Adrenal gland (tissue), 12 donors: ENCODE measurements around the gene KIFBP. TPM values are rescaled to one million over a fixed set of nuclear protein-coding genes. Genes with fewer than 3 reads are reported as not detected.

Source experiments
- DNase-seq, 7 donors: peaks; one replicate each; pipeline ENCODE4 v3.0.0-alpha.2; 2019 to 2020
- H3K27ac ChIP-seq, 5 donors: fragments of 200-600 bp; sonication (generic) in 4 of 5; 1 replicate in 3 of 5; 2 replicates in 2 of 5; pipeline versions ENCODE4 v1.5.1 to v1.8.0; 2016 to 2020; ENCODE audit warnings: mild to moderate bottlenecking in 1 of 5
- H3K27me3 ChIP-seq: fragments of 200-600 bp; 2 replicates; pipeline ENCODE4 v1.8.0; 2021
- H3K36me3 ChIP-seq, 2 donors: fragments of 200-600 bp; replicated peaks in 1 of 2; 1 replicate in 1 of 2; 2 replicates in 1 of 2; pipeline versions ENCODE4 v1.5.1 to v1.8.0; 2018 to 2022
- H3K4me1 ChIP-seq, 2 donors: fragments of 200-600 bp; replicated peaks in 1 of 2; 1 replicate in 1 of 2; 2 replicates in 1 of 2; pipeline versions ENCODE4 v1.5.1 to v1.8.0; 2018 to 2021
- H3K4me3 ChIP-seq, 4 donors: fragments of 200-600 bp; sonication (generic) in 3 of 4; one replicate each; pipeline ENCODE4 v1.5.1; 2016 to 2018
- H3K9me3 ChIP-seq, 3 donors: fragments of 200-600 bp; sonication (generic) in 1 of 3; replicated peaks in 1 of 3; 1 replicate in 2 of 3; 2 replicates in 1 of 3; pipeline versions ENCODE4 v1.5.1 to v1.8.0; 2016 to 2021
- CTCF ChIP-seq, 6 experiments: fragments of 450-650 bp in 4 of 6; fragments of 200-600 bp in 2 of 6; sonication (generic) in 1 of 6; IDR thresholded peaks; 1 replicate in 5 of 6; 2 replicates in 1 of 6; pipeline versions ENCODE4 v1.5.1 to v1.8.0; 2016 to 2021; ENCODE audit warnings: antibody characterized with exemption in 6 of 6, mild to moderate bottlenecking in 2 of 6, moderate library complexity in 1 of 6
- POLR2A ChIP-seq, 2 donors: fragments of 450-650 bp; IDR thresholded peaks; one replicate each; pipeline ENCODE4 v1.6.1; 2017; ENCODE audit warnings: antibody characterized with exemption in 2 of 2, mild to moderate bottlenecking in 2 of 2, moderate library complexity in 1 of 2
- WGBS, 4 donors: extraction: QIAGEN DNeasy Blood & Tissue Kit in 2 of 4; methylation state at CpG; one replicate each; pipeline versions ENCODE4 v1.1.5 to v1.1.7; 2013 to 2017; 5-methylcytosine and 5-hydroxymethylcytosine counted together
- intact Hi-C, 2 donors: fragments of 100-400 bp; cut with DNase I; formaldehyde crosslinking; loops; one replicate each; pipeline versions ENCODE4 v1.14.1 to v1.15.0; 2022 to 2023
- polyA plus RNA-seq, 3 donors: library from polyadenylated mRNA; stranded (reverse); fragments of 200-250 nt in 2 of 3; fragments of 350-450 nt in 1 of 3; fragmentation: Illumina TruSeq in 1 of 3; extraction: RNeasy Lipid Tissue Mini Kit (QIAGEN cat#74804) in 1 of 3; gene quantifications; one replicate each; pipeline ENCODE4 v1.2.3, GENCODE V29; 2013 to 2014
- total RNA-seq, 9 donors: library from RNA; depleted of rRNA in 4 of 9; stranded (reverse); fragments of >200 nt in 4 of 9; fragments of 120-200 nt in 1 of 9; fragmentation: NEBNext Ultra II Directional in 1 of 9; extraction: Animal tissue kit (Norgen Biotek cat#: 25700) in 1 of 9; gene quantifications; one replicate each; pipeline versions ENCODE4 v1.1.0 to v1.2.4, GENCODE V29; 2013 to 2023
- donor health status: healthy with polysubstance abuse.
- donor health status: Bipolar disorder and iron deficiency.
- donor health status: DM: yes; HTN: yes; CAD: no.
- donor health status: DM: no; HTN: no; CAD: no.
- donor health status: DM: no; HTN: no; CAD: no.
- donor health status: DM: yes; HTN: yes; CAD: no.

The KIFBP gene
- total and polyA plus RNA-seq, 12 donors = 15.1 to 76.2 (median 41.0) TPM

DNA sequence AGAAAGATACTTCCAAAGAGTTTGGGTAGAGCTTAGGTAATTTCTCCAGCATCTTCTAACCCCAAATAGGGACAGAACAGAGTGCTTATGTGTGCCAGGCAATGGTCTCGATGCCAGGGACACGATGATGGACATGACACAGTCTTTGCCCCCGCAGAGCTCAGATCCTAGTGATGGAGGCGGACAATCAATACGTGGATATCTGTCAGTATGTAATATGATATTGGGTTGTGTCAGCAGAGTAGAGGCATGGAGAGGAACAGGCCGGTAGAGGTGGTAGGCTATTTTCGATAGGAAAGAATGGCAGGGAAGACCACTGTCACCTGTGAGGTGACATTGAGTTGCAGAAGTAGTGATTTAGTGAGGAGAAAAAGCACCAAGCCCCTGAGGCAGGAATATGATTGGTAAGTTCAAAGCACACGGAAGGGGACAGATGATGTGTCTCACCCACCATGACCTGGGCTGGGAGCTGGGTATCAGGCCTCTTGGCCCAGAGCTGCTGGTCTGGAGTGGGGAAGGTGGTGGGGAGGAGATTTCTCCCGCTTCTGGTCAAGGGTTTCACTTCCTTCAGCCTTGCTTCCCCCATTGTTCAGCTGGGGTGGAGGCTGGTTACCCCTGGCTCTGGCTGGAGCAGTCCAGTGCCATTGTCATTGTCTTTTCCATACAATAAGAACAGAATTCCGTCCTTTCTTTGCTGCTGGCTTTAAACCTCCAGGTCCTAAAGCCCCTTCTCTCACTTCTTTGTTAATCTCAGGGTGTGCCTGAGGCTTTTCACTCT is 63.3 kb downstream of the KIFBP start:
- intact Hi-C loops = no loop called here
- H3K9me3 ChIP-seq = no peaks in the 10 kb centered on the region
- WGBS, 4 donors = 72 to 76% (median 76%) methylated on average over 10 of the region's 10 CpGs
- H3K27ac ChIP-seq = peak overlapping the region in 3 of 5 donors; percentile 17 to 86 (median 58)
- TF ChIP-seq POLR2A (IDR thresholded peaks at IDR 0.05) = no peak
- no peak for TF ChIP-seq CTCF (IDR thresholded peaks at IDR 0.05)
- no peak overlapping the region for H3K4me3 ChIP-seq
- H3K27me3 ChIP-seq = no peaks in the 10 kb centered on the region
- H3K4me1 ChIP-seq = peaks cover 4 to 9% of the 10 kb centered on the region in 2 donors
- peak in 1 of 7 donors; percentile 37 for DNase-seq
- no peaks in the 10 kb centered on the region for H3K36me3 ChIP-seq

- Histone ChIP-seq H3K9me3 (no peaks in the 10 kb centered on the region), H3K27ac (peak overlapping the region in 2 of 5 donors; percentile 41 to 86), H3K36me3 (no peaks in the 10 kb centered on the region), H3K4me3 (no peak overlapping the region), H3K27me3 (no peaks in the 10 kb centered on the region), H3K4me1 (peaks cover 7 to 9% of the 10 kb centered on the region in 2 donors)
- WGBS, 4 donors = 75 to 80% (median 77%) methylated on average over 6 of the region's 6 CpGs
- DNase-seq = no peak
- no peak for TF ChIP-seq CTCF (IDR thresholded peaks at IDR 0.05)
- no peak for TF ChIP-seq POLR2A (IDR thresholded peaks at IDR 0.05)
- intact Hi-C loops = no loop called here
Measured at GRCh38 chr10:69052736-69053135, 64.1 kb downstream of the KIFBP start.

DNA sequence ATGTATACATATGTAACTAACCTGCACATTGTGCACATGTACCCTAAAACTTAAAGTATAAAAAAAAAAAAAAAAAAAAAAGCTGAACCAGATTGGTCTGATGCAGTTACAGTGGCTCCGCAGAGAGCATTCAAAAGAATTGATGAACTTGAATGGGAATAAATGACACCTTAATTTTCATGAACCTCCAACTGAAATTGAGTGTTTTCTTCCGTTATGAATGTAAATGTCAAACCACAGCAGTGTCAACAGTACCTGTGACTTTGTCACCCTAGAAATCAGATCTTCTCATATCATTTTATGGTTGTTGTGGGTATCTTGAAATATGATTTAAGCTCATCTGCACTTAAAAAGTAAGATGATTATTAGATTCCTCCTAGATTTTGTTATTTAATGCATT is 66.6 kb downstream of the KIFBP start:
- no peak for DNase-seq
- Histone ChIP-seq H3K27ac (no peak overlapping the region), H3K4me1 (peaks cover 7 to 9% of the 10 kb centered on the region in 2 donors), H3K36me3 (no peaks in the 10 kb centered on the region), H3K4me3 (no peak overlapping the region), H3K27me3 (no peaks in the 10 kb centered on the region), H3K9me3 (no peaks in the 10 kb centered on the region)
- TF ChIP-seq POLR2A (IDR thresholded peaks at IDR 0.05) = no peak
- no peak for TF ChIP-seq CTCF (IDR thresholded peaks at IDR 0.05)
- intact Hi-C loops = no loop called here
- 84 to 91% (median 87%) methylated on average over 2 of the region's 2 CpGs for WGBS, 4 donors

- Histone ChIP-seq H3K4me3 (no peak overlapping the region), H3K27me3 (no peaks in the 10 kb centered on the region), H3K4me1 (peaks cover 12 to 16% of the 10 kb centered on the region in 2 donors), H3K36me3 (no peaks in the 10 kb centered on the region), H3K27ac (peak overlapping the region in 2 of 5 donors; percentile 69 to 80), H3K9me3 (no peaks in the 10 kb centered on the region)
- WGBS, 4 donors = 45 to 53% (median 48%) methylated on average over 7 of the region's 7 CpGs
- intact Hi-C loops = no loop called here
- TF ChIP-seq POLR2A (IDR thresholded peaks at IDR 0.05) = no peak
- TF ChIP-seq CTCF (IDR thresholded peaks at IDR 0.05) = no peak
- DNase-seq = peak in 3 of 7 donors; percentile 43 to 65 (median 45)
Measured at GRCh38 chr10:69056129-69056528, 67.5 kb downstream of the KIFBP start.
